SJSA1 (cell line): Measurements from ENCODE around the gene JADE1. TPM values are rescaled to one million over a fixed set of nuclear protein-coding genes. Genes with fewer than 3 reads are reported as not detected.
A peak's percentile ranks its signal among the peaks of the same experiment; 100 is the strongest.

Source experiments
- DNase-seq, 2 experiments: peaks; one replicate each; pipeline ENCODE4 v3.0.0-alpha.2; 2015 to 2020; ENCODE audit warnings: low spot score in 2 of 2, low read depth in 1 of 2
- H3K27ac ChIP-seq: fragments of 250-450 bp; sonication (Bioruptor Pico); 2 replicates; pipeline ENCODE4 v1.5.1; 2020; ENCODE audit warnings: mild to moderate bottlenecking, moderate library complexity
- H3K27me3 ChIP-seq: fragments of 250-450 bp; sonication (Bioruptor Pico); replicated peaks from 2 replicates; pipeline ENCODE4 v1.5.1; 2020; ENCODE audit warnings: mild to moderate bottlenecking, moderate library complexity
- H3K36me3 ChIP-seq: fragments of 250-450 bp; sonication (Bioruptor Pico); 2 replicates; pipeline ENCODE4 v1.5.1; 2020; ENCODE audit warnings: mild to moderate bottlenecking
- H3K4me1 ChIP-seq: fragments of 250-450 bp; sonication (Bioruptor Pico); replicated peaks from 2 replicates; pipeline ENCODE4 v1.6.1; 2021; ENCODE audit warnings: mild to moderate bottlenecking
- H3K4me3 ChIP-seq: fragments of 250-450 bp; sonication (Bioruptor Pico); 2 replicates; pipeline ENCODE4 v1.5.1; 2020; ENCODE audit warnings: mild to moderate bottlenecking
- H3K9me3 ChIP-seq: fragments of 250-450 bp; sonication (Bioruptor Pico); replicated peaks from 2 replicates; pipeline ENCODE4 v1.5.1; 2020; ENCODE audit warnings: mild to moderate bottlenecking
- total RNA-seq: library from RNA; depleted of rRNA; stranded (reverse); fragments of >200 nt; shearing (Covaris generic); gene quantifications from 2 replicates; pipeline ENCODE4 v1.2.3, GENCODE V29; 2014

Gene JADE1
- total RNA-seq, 1 experiment from 2014 or later = 29.2 TPM

DNA sequence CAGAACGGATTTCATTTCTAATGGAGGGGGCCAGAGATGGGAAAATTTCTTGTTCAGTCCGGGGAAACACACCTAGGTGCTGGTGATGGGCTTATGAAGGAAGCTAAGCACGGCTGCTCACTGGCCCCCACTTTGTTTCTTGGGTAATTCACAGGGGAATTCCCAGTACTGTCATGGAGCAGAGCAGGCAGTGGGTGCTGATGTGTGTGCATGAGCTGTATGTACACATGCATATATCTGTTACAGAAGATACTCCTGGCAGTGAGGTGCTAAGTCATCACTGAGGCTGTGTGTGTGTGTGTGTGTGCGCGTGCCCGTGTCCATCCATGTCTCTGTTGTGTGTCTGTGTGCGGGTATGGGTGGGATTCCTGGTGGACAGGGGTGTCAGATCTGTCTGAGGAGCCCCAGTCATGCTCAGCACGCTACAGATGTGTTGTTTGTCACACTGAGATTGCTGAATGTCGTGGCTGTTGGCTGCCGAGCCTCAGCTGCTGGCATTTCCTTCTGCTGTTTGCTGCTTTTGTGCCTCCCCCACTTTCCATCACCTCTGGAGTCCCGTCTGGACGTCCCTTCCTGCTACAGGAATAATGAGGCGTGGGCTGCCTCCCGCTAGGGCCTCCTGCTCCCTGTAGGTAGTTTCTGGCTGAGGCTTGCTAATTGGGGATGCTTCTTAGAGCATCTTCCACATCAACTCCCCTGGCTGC, 53.3 kb downstream of the JADE1 start:
- H3K9me3 ChIP-seq = no peaks in the 10 kb centered on the region
- no peak overlapping the region for H3K27ac ChIP-seq
- H3K27me3 ChIP-seq = no peaks in the 10 kb centered on the region
- H3K36me3 ChIP-seq = peaks cover 89% of the 10 kb centered on the region
- DNase-seq = no peak
- no peak overlapping the region for H3K4me3 ChIP-seq
- no peaks in the 10 kb centered on the region for H3K4me1 ChIP-seq

DNA sequence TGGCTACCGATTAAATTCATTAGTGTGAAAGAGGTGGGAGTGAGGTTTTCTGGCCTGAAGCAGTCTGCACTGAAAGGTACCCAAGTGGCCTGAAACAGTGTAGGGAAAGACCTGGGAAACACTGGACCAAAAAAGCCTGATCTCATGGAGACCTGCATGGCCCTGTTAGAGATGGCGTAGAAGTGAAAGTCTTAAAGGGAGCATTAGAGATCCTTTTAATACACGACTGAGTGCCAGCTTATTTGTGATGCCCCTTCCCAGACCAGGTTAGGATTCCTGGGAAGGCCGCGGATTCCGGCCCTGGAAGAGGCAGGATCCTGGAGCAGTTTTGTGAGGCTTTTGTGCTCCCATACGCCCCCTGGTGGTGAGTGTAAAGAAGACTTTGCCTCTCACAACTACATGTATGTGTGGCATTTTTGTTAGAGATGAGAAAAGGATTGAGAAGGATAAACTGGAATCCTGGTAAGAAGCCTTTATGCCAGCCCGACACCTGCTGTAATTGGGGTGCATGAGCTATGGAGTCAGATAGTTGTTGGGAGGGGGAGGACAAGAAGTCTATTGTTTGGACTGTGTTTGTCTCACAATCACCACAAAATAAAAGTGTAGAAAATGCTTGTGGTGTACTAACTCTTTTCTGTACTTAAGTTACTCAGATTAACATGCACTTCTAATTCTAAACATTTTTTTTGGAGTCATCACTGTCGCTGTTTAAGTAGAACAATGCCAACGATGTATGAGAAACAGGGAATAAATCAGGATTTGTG, 54.0 kb downstream of the JADE1 start:
- H3K9me3 ChIP-seq = no peaks in the 10 kb centered on the region
- no peak overlapping the region for H3K4me3 ChIP-seq
- DNase-seq = peak; percentile 61 to 83
- H3K4me1 ChIP-seq = no peaks in the 10 kb centered on the region
- H3K27me3 ChIP-seq = no peaks in the 10 kb centered on the region
- no peak overlapping the region for H3K27ac ChIP-seq
- H3K36me3 ChIP-seq = peaks cover 89% of the 10 kb centered on the region

DNA sequence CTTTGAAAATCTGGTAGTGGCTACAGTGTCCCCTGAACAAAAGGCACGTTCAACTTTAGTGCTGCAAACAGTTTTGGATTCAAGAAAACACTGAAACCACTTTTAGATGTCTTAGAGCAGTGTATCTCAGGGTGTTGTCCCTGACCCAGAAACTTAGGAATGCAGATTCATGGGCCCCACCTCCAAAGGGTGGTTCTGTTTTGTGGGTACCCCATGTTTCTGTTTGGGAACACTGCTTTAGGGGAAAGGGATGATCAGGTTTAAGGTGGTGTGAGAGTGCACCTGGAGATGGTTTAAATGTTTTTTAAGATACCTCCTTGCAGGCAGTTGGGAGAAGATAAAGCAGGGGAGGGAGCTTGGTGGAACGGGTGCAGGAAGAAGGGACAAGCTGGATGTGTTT, 55.6 kb downstream of the JADE1 start:
- Histone ChIP-seq H3K36me3 (peaks cover 89% of the 10 kb centered on the region), H3K27ac (no peak overlapping the region), H3K4me1 (no peaks in the 10 kb centered on the region), H3K4me3 (no peak overlapping the region), H3K27me3 (no peaks in the 10 kb centered on the region), H3K9me3 (no peaks in the 10 kb centered on the region)
- DNase-seq = no peak

DNA sequence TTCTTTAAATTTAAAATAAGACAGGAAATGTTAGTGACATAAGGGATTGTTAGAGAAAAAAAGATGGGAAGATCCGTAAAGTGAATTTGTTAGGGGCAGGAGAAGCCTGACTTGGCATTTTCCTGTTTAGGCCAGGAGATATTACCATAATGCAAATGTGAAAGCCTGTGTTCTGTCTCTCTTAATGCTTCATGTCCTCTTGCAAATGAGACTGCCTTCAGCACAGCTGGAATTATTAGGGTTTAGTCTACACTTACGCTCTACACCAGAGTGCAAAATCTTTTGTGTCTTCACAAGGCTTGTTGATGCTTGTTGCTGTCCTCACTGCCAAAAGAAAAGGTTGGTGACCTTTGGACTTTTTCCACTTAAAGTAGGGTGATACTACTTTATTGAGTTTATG, 56.8 kb downstream of the JADE1 start:
- Histone ChIP-seq H3K27me3 (no peaks in the 10 kb centered on the region), H3K36me3 (peaks cover 90% of the 10 kb centered on the region), H3K27ac (no peak overlapping the region), H3K4me1 (peaks cover 5% of the 10 kb centered on the region), H3K9me3 (no peaks in the 10 kb centered on the region), H3K4me3 (no peak overlapping the region)
- no peak for DNase-seq

DNA sequence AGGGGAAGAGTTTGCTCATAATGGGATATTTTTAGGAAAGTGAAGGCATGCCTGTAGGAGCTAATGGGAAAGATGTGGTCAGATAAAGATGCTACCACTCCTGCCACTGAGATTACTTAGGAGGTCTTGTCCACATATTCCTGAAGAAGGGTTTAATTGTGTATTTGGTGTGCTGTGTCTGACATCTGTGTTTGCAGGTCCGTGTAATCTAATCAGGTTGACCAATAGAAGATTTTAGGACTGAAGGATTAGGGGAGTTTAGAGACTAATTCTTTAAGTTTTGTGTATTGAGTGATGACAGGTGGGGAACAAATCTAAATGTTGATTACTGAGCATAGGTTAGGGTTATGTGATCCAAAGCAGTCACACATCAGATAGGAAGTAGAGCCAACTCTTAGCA, 57.2 kb downstream of the JADE1 start:
- H3K27me3 ChIP-seq = no peaks in the 10 kb centered on the region
- H3K36me3 ChIP-seq = peaks cover 90% of the 10 kb centered on the region
- H3K4me3 ChIP-seq = no peak overlapping the region
- no peaks in the 10 kb centered on the region for H3K9me3 ChIP-seq
- H3K4me1 ChIP-seq = peaks cover 9% of the 10 kb centered on the region
- H3K27ac ChIP-seq = no peak overlapping the region
- no peak for DNase-seq

DNA sequence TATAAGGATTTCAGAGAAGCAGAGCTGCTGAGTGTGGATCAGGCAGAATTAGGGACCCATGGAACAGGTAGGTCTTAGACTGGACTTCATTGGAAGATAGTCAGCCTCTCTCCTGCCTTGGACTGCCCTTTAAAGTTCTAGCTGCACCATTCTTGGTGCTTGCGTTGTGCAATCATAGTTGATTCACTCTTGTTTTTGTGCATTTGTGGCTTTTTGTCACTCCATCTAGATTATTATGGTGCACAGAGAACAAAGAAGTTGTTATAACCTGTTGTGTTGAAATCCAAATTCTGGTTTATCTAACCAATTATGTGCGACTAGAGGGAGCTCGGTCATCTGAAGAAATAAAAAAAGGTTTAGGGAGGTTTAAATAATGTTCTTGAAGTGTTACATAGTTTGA, 59.3 kb downstream of the JADE1 start:
- no peak overlapping the region for H3K27ac ChIP-seq
- H3K36me3 ChIP-seq = peaks cover 90% of the 10 kb centered on the region
- no peak overlapping the region for H3K4me3 ChIP-seq
- no peak for DNase-seq
- no peaks in the 10 kb centered on the region for H3K9me3 ChIP-seq
- H3K27me3 ChIP-seq = no peaks in the 10 kb centered on the region
- H3K4me1 ChIP-seq = peaks cover 21% of the 10 kb centered on the region

DNA sequence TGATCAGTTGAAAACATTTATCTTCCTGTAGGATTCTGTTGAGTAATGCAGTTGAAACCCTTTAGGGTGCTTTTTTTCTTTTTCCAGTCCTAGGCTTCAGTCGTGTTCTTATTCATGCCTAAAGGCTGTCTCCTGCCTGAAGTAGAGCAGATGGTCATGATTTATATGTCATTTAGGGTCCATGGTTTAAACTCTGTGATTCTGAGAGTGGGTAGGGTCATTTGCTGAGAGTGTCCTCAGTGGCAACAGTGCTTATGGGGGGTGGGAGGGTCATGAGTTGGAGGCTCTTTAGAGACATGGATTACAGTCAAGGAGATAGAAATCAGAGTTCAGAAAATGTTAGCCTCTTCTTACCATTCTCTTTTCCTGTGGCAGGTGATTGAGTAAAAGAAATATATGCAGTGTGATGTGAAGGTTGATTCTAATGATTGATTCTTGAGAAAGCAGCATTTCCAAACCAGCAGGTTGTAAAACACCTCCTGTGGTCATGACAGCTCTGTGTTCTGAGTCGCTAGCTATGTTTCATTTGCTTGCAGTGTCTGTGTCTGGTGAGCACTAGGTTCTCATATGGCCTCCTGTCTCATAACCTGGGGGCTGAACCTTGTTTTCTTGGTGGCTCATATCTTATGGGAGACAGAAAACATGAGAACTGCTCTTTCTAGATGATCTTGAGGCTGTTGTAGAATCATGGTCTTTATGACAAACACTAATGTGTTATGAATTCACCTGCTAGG, 60.4 kb downstream of the JADE1 start:
- Histone ChIP-seq H3K9me3 (no peaks in the 10 kb centered on the region), H3K27me3 (no peaks in the 10 kb centered on the region), H3K27ac (no peak overlapping the region), H3K36me3 (peaks cover 85% of the 10 kb centered on the region), H3K4me3 (no peak overlapping the region), H3K4me1 (peaks cover 21% of the 10 kb centered on the region)
- no peak for DNase-seq

DNA sequence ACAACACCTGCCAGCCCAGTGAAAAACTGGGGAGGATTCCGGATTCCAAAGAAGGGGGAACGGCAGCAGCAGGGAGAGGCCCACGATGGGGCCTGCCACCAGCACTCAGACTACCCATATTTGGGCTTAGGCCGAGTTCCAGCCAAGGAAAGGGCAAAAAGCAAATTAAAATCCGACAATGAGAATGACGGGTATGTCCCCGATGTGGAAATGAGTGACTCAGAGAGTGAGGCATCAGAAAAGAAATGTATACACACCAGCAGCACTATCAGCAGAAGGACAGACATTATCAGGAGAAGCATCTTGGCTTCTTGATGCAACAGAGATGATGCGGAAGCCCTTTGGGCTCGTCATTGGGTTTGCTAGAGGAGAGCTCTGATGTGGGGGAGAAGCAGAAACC, 62.4 kb downstream of the JADE1 start:
- no peak overlapping the region for H3K4me3 ChIP-seq
- no peaks in the 10 kb centered on the region for H3K27me3 ChIP-seq
- peaks cover 78% of the 10 kb centered on the region for H3K36me3 ChIP-seq
- H3K27ac ChIP-seq = peak overlapping the region; percentile 6; the same call in 1 of the 2 replicates
- peak; percentile 67 to 69 for DNase-seq
- H3K9me3 ChIP-seq = no peaks in the 10 kb centered on the region
- H3K4me1 ChIP-seq = peaks cover 21% of the 10 kb centered on the region

DNA sequence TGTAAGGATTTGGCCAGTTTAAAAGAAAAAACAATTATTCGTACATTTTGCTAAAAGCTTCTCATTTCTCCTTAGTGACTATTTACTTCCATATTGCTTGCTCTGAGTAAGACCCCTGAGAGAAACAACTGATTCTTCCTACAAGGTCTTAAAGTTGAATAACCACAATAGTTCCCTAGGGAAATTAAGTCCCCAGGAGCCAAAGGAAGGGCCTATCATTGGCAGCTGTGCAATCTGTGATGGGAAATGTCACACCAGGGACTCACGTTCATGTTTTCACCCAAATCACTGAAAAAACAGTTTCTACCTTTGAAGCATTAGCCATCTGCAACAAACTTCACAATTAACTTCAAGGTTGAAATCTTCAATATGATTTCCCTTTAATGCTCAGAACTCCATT, 66.7 kb downstream of the JADE1 start:
- H3K4me3 ChIP-seq = no peak overlapping the region
- no peaks in the 10 kb centered on the region for H3K9me3 ChIP-seq
- no peaks in the 10 kb centered on the region for H3K27me3 ChIP-seq
- no peak overlapping the region for H3K27ac ChIP-seq
- peaks cover 17% of the 10 kb centered on the region for H3K4me1 ChIP-seq
- H3K36me3 ChIP-seq = peaks cover 35% of the 10 kb centered on the region
- no peak for DNase-seq

DNA sequence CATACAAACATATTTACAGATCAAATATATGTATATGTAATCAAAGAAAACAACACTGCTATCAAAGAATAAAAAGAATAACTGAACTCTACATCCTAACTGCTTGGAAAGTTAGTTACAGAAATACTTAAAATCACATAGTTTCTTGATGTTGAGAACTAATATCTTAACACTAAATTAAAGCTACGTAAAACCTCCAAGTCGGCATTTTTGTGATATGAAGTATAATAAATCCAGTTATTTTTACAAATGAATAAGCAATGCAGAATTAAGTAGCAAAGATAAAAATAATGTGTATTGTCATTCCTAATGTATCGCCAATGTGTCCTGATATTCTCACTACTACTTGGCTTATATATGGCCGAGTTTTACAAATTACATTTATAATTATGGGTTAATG, 68.4 kb downstream of the JADE1 start:
- Histone ChIP-seq H3K27me3 (no peaks in the 10 kb centered on the region), H3K4me3 (no peak overlapping the region), H3K9me3 (no peaks in the 10 kb centered on the region), H3K36me3 (peaks cover 20% of the 10 kb centered on the region), H3K4me1 (no peaks in the 10 kb centered on the region), H3K27ac (no peak overlapping the region)
- no peak for DNase-seq

DNA sequence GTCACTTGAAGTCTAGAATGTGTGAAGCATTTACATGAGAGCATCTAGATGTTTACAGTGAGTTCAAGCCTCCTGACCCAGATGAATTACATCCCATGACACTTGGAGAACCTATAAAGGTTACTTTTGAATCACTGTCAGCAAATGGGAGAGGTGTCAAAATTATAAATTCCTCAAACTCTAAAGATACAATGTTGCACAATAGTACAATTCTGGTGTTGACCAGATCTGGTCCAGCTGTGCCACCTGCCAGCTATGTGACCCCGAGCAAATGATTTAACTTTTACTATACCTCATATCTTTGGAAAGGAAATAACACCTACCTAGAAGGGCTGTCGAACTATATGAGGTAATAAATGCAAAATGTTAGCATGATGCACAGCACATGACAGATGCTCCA, 69.8 kb downstream of the JADE1 start:
- no peaks in the 10 kb centered on the region for H3K27me3 ChIP-seq
- H3K27ac ChIP-seq = no peak overlapping the region
- no peaks in the 10 kb centered on the region for H3K9me3 ChIP-seq
- peaks cover 10% of the 10 kb centered on the region for H3K36me3 ChIP-seq
- no peaks in the 10 kb centered on the region for H3K4me1 ChIP-seq
- H3K4me3 ChIP-seq = no peak overlapping the region
- no peak for DNase-seq

DNA sequence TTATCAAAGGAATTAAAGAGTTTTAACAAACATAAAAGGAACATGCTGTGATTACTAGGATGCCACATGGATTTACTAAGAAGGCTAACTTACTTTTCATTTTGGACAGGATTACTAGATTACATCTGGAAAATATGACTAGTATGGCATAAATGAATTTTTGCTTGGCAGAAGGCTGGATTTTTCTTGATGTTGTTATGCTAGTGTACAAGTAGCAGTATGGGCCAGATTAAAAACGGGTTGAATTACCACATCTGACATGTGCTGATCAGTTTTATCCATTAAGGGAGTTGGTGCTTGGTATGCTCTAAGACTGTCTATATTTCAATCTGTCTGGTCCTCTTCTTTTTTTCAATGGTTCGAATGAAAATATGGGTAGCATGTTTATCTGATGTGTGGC, 70.5 kb downstream of the JADE1 start:
- peaks cover 7% of the 10 kb centered on the region for H3K36me3 ChIP-seq

DNA sequence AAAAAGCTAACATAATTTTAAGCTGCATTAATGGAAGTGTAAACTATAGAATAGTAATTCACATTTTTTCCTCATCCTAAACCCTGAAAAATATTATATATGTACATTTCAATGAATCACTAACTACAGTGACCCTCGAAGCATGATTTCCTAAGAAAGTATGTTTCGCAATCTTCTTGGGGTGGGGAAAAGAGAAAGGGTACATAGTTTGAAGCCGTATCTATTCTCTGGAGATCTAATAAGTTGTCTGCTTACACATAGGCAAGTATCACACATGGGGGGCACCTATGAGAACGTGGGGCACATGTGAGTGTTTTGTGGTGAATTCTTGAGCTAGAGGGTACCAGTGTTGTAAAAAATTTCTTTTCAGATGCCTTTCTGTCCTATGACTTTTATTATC, 71.2 kb downstream of the JADE1 start:
- no peak for DNase-seq
- Histone ChIP-seq H3K9me3 (no peaks in the 10 kb centered on the region), H3K27ac (no peak overlapping the region), H3K27me3 (no peaks in the 10 kb centered on the region), H3K4me1 (no peaks in the 10 kb centered on the region), H3K4me3 (no peak overlapping the region), H3K36me3 (peaks cover 4% of the 10 kb centered on the region)

More for the DNA sequence above, 70.5 kb downstream of the JADE1 start:
- no peaks in the 10 kb centered on the region for H3K9me3 ChIP-seq
- no peak overlapping the region for H3K27ac ChIP-seq
- no peak for DNase-seq
- H3K27me3 ChIP-seq = no peaks in the 10 kb centered on the region
- no peaks in the 10 kb centered on the region for H3K4me1 ChIP-seq
- no peak overlapping the region for H3K4me3 ChIP-seq

DNA sequence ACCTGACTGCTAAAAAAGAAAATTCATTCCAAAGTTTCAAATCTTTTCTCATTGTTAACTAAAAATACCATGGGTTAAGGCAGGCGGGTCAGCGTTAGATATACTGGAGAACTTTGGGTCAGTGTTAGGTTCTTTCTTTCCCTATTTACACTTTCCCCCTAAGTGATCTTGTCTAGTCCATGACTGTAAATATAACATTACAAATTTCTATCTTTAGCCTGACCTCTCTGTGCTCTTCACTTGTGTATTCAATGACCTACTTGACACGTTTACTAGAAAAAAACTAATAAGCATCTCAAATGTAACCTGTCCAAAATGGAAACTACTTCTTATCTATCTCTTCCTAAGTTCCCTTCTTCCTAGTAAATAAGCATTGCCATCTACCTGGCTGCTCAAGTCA, 95.3 kb downstream of the JADE1 start:
- DNase-seq = no peak
- Histone ChIP-seq H3K36me3 (no peaks in the 10 kb centered on the region), H3K27ac (no peak overlapping the region), H3K27me3 (no peaks in the 10 kb centered on the region), H3K9me3 (no peaks in the 10 kb centered on the region), H3K4me1 (no peaks in the 10 kb centered on the region), H3K4me3 (no peak overlapping the region)
